ENCODE data around the gene KRTAP5-11. TPM values are rescaled to one million over a fixed set of nuclear protein-coding genes. Genes with fewer than 3 reads are reported as not detected.
"Not testable (repeated sequence)": the region's sequence is repeated elsewhere in the genome, so short reads cannot be mapped to it uniquely, and the experiment has no call there.

KRTAP5-11 gene
- total RNA-seq = not detected in 2 replicates

GRCh38 chr11:71582309-71582895 lies at the start of gene KRTAP5-11:
Gene KRTAP5-11, minus strand, starts transcription at chr11:71582875. Its CDS starts 38 bp downstream, at chr11:71582837.
- no peak within 1 kb of the TSS for H3K4me3 ChIP-seq (ENCODE audit: low read depth, low read length)
- no peak for TF ChIP-seq CTCF (conservative IDR thresholded peaks at IDR 0.05; ENCODE audit: low read depth, low read length)
- DNase-seq (ENCODE audit: low read depth) = no peak

GRCh38 chr11:71631551-71631950 lies 48.9 kb upstream of the KRTAP5-11 start:
- DNase-seq (ENCODE audit: low read depth); H3K4me3 ChIP-seq (ENCODE audit: low read depth, low read length): not testable (repeated sequence)

GRCh38 chr11:71630071-71630470 lies 47.4 kb upstream of the KRTAP5-11 start:
- H3K4me3 ChIP-seq (ENCODE audit: low read depth, low read length); DNase-seq (ENCODE audit: low read depth): not testable (repeated sequence)

- DNase-seq (ENCODE audit: low read depth); H3K4me3 ChIP-seq (ENCODE audit: low read depth, low read length): not testable (repeated sequence)
Measured at GRCh38 chr11:71628943-71629342, 46.3 kb upstream of the KRTAP5-11 start.

- H3K4me3 ChIP-seq (ENCODE audit: low read depth, low read length); DNase-seq (ENCODE audit: low read depth): not testable (repeated sequence)
Measured at GRCh38 chr11:71623226-71623625, 40.6 kb upstream of the KRTAP5-11 start.

GRCh38 chr11:71622561-71622960 lies 39.9 kb upstream of the KRTAP5-11 start:
- H3K4me3 ChIP-seq (ENCODE audit: low read depth, low read length); DNase-seq (ENCODE audit: low read depth): not testable (repeated sequence)

- H3K4me3 ChIP-seq (ENCODE audit: low read depth, low read length); DNase-seq (ENCODE audit: low read depth): not testable (repeated sequence)
Measured at GRCh38 chr11:71615003-71615402, 32.3 kb upstream of the KRTAP5-11 start.

- not testable (repeated sequence) for DNase-seq (ENCODE audit: low read depth); H3K4me3 ChIP-seq (ENCODE audit: low read depth, low read length)
Measured at GRCh38 chr11:71614366-71614917, 31.8 kb upstream of the KRTAP5-11 start.

GRCh38 chr11:71613931-71614330 lies 31.3 kb upstream of the KRTAP5-11 start:
- H3K4me3 ChIP-seq (ENCODE audit: low read depth, low read length); DNase-seq (ENCODE audit: low read depth): not testable (repeated sequence)

- not testable (repeated sequence) for H3K4me3 ChIP-seq (ENCODE audit: low read depth, low read length); DNase-seq (ENCODE audit: low read depth)
Measured at GRCh38 chr11:71611218-71611910, 28.7 kb upstream of the KRTAP5-11 start.

- not testable (repeated sequence) for DNase-seq (ENCODE audit: low read depth); H3K4me3 ChIP-seq (ENCODE audit: low read depth, low read length)
Measured at GRCh38 chr11:71608272-71608671, 25.6 kb upstream of the KRTAP5-11 start.

- DNase-seq (ENCODE audit: low read depth); H3K4me3 ChIP-seq (ENCODE audit: low read depth, low read length): not testable (repeated sequence)
Measured at GRCh38 chr11:71607520-71608216, 25.0 kb upstream of the KRTAP5-11 start.

- DNase-seq (ENCODE audit: low read depth); H3K4me3 ChIP-seq (ENCODE audit: low read depth, low read length): not testable (repeated sequence)
Measured at GRCh38 chr11:71606853-71607519, 24.3 kb upstream of the KRTAP5-11 start.
